HL-60 (cell line): Measurements from ENCODE around the gene CD93.
A peak's percentile ranks its signal among the peaks of the same experiment; 100 is the strongest.

Source experiments
- DNase-seq, 2 experiments: peaks; one replicate each; pipeline ENCODE4 v3.0.0-alpha.2; 2010 to 2020; ENCODE audit warnings: low read depth in 1 of 2, low spot score in 1 of 2
- H3K27ac ChIP-seq: fragments of 250-450 bp; sonication (Bioruptor Pico); replicated peaks from 2 replicates; pipeline ENCODE4 v1.5.1; 2020; ENCODE audit warnings: mild to moderate bottlenecking, moderate library complexity
- H3K27me3 ChIP-seq: fragments of 250-450 bp; sonication (Bioruptor Pico); 2 replicates; pipeline ENCODE4 v1.5.1; 2021; ENCODE audit warnings: mild to moderate bottlenecking, moderate library complexity; ENCODE audit not compliant: insufficient read depth, poor library complexity, severe bottlenecking
- H3K4me3 ChIP-seq: replicated peaks from 2 replicates; pipeline ENCODE4 v1.5.1; 2011; ENCODE audit warnings: mild to moderate bottlenecking, control low read depth, low read length; ENCODE audit not compliant: insufficient read depth
- GABPA ChIP-seq: IDR thresholded peaks from 2 replicates; pipeline ENCODE4 v1.6.1; 2012; ENCODE audit warnings: low read depth
- POLR2AphosphoS5 ChIP-seq: IDR thresholded peaks from 2 replicates; pipeline ENCODE4 v1.6.1; 2012; ENCODE audit warnings: low read depth
- REST ChIP-seq: IDR thresholded peaks from 2 replicates; pipeline ENCODE4 v1.6.1; 2012; ENCODE audit warnings: low read depth; ENCODE audit not compliant: insufficient replicate concordance
- SPI1 ChIP-seq: IDR thresholded peaks from 2 replicates; pipeline ENCODE4 v1.6.1; 2012; ENCODE audit warnings: low read depth, mild to moderate bottlenecking, borderline replicate concordance
- TF ChIP-seq, protein P1 (sequence below): IDR thresholded peaks from one replicate; pipeline ENCODE4 v1.5.1; 2011; ENCODE audit warnings: low read length, control low read depth, inconsistent platforms; ENCODE audit not compliant: insufficient read depth

Gene CD93

GRCh38 chr20:23106271-23106851, 20.2 kb upstream of the CD93 start:
- peak in 1 of 2 experiments; percentile 31 for DNase-seq

GRCh38 chr20:23105193-23105592, 19.1 kb upstream of the CD93 start:
- TF ChIP-seq REST (no peak), GABPA (no peak), SPI1 (no peak), POLR2AphosphoS5 (no peak)
- TF ChIP-seq, protein P1, sequence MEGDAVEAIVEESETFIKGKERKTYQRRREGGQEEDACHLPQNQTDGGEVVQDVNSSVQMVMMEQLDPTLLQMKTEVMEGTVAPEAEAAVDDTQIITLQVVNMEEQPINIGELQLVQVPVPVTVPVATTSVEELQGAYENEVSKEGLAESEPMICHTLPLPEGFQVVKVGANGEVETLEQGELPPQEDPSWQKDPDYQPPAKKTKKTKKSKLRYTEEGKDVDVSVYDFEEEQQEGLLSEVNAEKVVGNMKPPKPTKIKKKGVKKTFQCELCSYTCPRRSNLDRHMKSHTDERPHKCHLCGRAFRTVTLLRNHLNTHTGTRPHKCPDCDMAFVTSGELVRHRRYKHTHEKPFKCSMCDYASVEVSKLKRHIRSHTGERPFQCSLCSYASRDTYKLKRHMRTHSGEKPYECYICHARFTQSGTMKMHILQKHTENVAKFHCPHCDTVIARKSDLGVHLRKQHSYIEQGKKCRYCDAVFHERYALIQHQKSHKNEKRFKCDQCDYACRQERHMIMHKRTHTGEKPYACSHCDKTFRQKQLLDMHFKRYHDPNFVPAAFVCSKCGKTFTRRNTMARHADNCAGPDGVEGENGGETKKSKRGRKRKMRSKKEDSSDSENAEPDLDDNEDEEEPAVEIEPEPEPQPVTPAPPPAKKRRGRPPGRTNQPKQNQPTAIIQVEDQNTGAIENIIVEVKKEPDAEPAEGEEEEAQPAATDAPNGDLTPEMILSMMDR = no peak
- H3K4me3 ChIP-seq = no peak overlapping the region

More at GRCh38 chr20:23106271-23106851, 20.2 kb upstream of the CD93 start:
- TF ChIP-seq, protein P1 = no peak
- TF ChIP-seq REST (no peak), SPI1 (no peak), GABPA (no peak), POLR2AphosphoS5 (no peak)
- Histone ChIP-seq H3K4me3 (no peak overlapping the region), H3K27me3 (no peaks in the 10 kb centered on the region), H3K27ac (peak overlapping the region; percentile 34)

DNA sequence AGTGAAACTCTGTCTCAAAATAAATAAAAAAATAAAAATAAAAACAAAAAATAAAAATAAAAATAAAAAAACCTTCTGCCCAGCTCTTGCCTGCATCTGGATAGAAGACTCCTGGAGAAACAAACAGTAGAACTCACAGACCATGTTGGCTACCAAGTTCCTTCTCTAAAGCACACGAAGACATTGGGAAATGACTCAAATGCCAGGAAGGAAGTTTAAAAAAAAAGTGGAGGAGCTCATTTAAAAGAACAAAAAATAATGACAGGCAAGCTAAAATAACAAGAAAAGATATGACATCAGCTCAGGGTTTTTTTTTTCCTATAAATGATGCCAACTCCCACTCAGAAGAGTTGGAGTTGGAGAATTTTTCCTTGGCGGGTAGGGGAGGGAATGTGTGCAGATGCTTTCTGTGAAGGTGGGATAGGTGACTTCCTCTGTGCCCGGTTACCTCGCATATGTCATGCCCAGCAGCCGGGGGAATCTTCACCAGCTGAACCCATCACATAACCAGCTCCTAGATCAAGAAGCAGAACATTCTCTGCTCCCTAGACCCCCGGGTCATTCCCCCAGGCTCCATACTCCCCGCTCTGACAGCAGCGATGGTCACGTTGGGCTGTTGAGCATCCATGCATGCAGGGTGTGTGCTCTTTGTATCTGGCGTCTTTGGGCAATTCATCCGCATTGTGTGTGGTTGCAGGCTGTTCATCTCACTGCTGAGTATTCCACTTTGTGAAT, 17.3 kb upstream of the CD93 start:
- Histone ChIP-seq H3K27me3 (no peaks in the 10 kb centered on the region), H3K4me3 (no peak overlapping the region), H3K27ac (peak overlapping the region; percentile 38)
- TF ChIP-seq, protein P1 = no peak
- no peak; the same call in 1 of the 2 replicates for TF ChIP-seq SPI1
- no peak for DNase-seq

More at GRCh38 chr20:23105193-23105592, 19.1 kb upstream of the CD93 start:
- no peak overlapping the region; the same call in 1 of the 2 replicates for H3K27ac ChIP-seq
- H3K27me3 ChIP-seq = no peaks in the 10 kb centered on the region
- DNase-seq = no peak
